Colonic mucosa (tissue), 4 donors: ENCODE measurements around the gene CNPY3. TPM values are rescaled to one million over a fixed set of nuclear protein-coding genes. Genes with fewer than 3 reads are reported as not detected.
A peak's percentile ranks its signal among the peaks of the same experiment; 100 is the strongest.

ENCODE experiments used
- DNase-seq: peaks from one replicate; pipeline ENCODE4 v3.0.0-alpha.2; 2020
- H3K27ac ChIP-seq: fragments of 200-600 bp; one replicate; pipeline ENCODE4 v1.8.0; 2021
- H3K27me3 ChIP-seq: fragments of 200-600 bp; one replicate; pipeline ENCODE4 v1.8.0; 2021
- H3K36me3 ChIP-seq: fragments of 200-600 bp; one replicate; pipeline ENCODE4 v1.8.0; 2021
- H3K4me1 ChIP-seq: fragments of 200-600 bp; one replicate; pipeline ENCODE4 v1.8.0; 2021; ENCODE audit warnings: mild to moderate bottlenecking
- H3K4me3 ChIP-seq: fragments of 200-600 bp; one replicate; pipeline ENCODE4 v1.8.0; 2021
- H3K9ac ChIP-seq, 2 donors: one replicate each; pipeline ENCODE4 v1.7.0; 2013; ENCODE audit warnings: control low read depth in 2 of 2, low read depth in 2 of 2, low read length in 2 of 2
- H3K9me3 ChIP-seq: fragments of 200-600 bp; one replicate; pipeline ENCODE4 v1.8.0; 2021
- intact Hi-C: fragments of 100-400 bp; cut with DNase I; formaldehyde crosslinking; loops from one replicate; pipeline ENCODE4 v1.14.1; 2022
- total RNA-seq, 2 donors: library from RNA; stranded (reverse); fragmentation: NEBNext Ultra II Directional in 1 of 2; extraction: Animal tissue kit (Norgen Biotek cat#: 25700) in 1 of 2; gene quantifications; one replicate each; pipeline ENCODE4 v1.2.1, GENCODE V29; 2021
- TF ChIP-seq, protein P1 (sequence below): fragments of 200-600 bp; IDR thresholded peaks from one replicate; pipeline ENCODE4 v1.8.0; 2022; ENCODE audit warnings: antibody characterized with exemption, mild to moderate bottlenecking
- donor health status: healthy.
- donor health status: DM: no; HTN: no; CAD: no.
- donor health status: DM: no; HTN: no; CAD: no.

CNPY3 gene
- total RNA-seq, 2 donors from 2014 or later = 31.1 to 47.9 TPM

DNA sequence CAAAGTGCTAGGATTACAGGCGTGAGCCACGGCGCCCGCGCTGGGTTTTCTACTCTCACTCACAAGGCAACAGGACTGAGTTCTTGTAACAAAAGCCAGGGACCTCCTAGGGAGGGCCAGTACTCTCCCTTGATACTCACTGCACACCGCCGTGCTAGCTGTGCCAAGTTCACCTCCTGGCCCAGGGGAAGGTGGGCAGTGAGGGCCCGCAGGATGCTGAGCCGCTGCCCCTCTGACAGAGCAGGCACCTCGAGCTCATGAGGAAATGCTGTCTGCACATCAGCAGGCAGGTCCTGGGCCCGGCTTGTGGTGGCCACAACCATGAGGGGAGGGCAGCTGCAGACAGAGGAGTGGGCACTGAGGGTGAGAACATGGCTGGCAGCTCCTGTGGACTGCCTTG lies 37.9 kb downstream of the CNPY3 start:
- Histone ChIP-seq H3K4me3 (no peak overlapping the region), H3K36me3 (no peaks in the 10 kb centered on the region), H3K27me3 (no peaks in the 10 kb centered on the region), H3K4me1 (no peaks in the 10 kb centered on the region), H3K27ac (no peak overlapping the region), H3K9ac (no peak overlapping the region), H3K9me3 (no peaks in the 10 kb centered on the region)
- no peak for DNase-seq
- intact Hi-C loops = no loop called here
- TF ChIP-seq, protein P1, sequence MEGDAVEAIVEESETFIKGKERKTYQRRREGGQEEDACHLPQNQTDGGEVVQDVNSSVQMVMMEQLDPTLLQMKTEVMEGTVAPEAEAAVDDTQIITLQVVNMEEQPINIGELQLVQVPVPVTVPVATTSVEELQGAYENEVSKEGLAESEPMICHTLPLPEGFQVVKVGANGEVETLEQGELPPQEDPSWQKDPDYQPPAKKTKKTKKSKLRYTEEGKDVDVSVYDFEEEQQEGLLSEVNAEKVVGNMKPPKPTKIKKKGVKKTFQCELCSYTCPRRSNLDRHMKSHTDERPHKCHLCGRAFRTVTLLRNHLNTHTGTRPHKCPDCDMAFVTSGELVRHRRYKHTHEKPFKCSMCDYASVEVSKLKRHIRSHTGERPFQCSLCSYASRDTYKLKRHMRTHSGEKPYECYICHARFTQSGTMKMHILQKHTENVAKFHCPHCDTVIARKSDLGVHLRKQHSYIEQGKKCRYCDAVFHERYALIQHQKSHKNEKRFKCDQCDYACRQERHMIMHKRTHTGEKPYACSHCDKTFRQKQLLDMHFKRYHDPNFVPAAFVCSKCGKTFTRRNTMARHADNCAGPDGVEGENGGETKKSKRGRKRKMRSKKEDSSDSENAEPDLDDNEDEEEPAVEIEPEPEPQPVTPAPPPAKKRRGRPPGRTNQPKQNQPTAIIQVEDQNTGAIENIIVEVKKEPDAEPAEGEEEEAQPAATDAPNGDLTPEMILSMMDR = no peak

DNA sequence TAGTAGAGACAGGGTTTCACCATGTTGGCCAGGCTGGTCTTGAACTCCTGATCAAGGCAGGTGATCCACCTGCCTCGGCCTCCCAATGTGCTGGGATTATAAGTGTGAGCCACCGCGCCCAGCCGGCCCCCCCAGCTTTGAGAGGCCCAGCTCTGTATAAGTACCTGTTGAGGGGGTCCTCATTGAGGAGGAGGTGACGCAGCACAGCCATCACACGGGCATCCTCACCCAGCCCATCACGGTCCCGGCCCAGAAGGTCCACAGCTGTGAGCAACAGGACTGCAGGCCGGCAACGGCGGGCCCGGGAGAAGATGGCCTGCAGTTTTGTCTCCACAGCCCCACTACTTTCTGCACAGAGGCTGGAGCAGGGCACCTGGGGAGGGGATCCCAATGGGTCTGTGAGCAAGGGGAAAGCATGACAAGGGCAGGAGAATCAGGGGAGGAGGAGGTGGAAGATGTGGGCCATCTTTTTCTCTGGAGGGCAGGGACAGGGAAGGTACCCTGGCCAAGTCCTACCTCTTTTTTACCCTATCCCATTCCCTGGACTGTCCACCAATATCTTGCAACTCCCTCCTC lies 38.9 kb downstream of the CNPY3 start:
- H3K9ac ChIP-seq = no peak overlapping the region
- H3K4me1 ChIP-seq = no peaks in the 10 kb centered on the region
- no peaks in the 10 kb centered on the region for H3K27me3 ChIP-seq
- no peak overlapping the region for H3K4me3 ChIP-seq
- intact Hi-C loops = no loop called here
- no peaks in the 10 kb centered on the region for H3K9me3 ChIP-seq
- DNase-seq = no peak
- no peaks in the 10 kb centered on the region for H3K36me3 ChIP-seq
- TF ChIP-seq, protein P1 = no peak
- no peak overlapping the region for H3K27ac ChIP-seq

DNA sequence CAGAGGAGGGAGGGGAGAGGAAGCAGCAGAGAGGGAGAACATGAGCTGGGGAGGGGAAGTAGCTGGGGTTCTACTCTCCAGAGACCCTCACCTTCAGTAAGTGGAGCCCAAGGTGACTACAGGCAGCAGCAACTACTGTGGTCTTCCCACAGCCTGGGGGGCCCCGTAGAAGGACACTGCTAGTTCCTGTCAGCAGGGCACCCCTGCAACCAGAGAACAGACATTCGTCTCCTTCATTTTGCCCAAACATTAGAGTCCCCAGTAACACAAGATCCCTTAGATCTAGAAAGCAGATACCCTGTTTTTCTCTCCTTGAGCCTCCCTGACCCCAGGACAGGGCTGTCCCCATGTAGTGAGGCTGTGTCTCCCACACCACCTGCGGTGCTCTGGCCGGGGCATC lies 39.5 kb downstream of the CNPY3 start:
- Histone ChIP-seq H3K27ac (no peak overlapping the region), H3K4me1 (no peaks in the 10 kb centered on the region), H3K9me3 (no peaks in the 10 kb centered on the region), H3K4me3 (no peak overlapping the region), H3K27me3 (no peaks in the 10 kb centered on the region), H3K36me3 (no peaks in the 10 kb centered on the region), H3K9ac (peak overlapping the region in 1 of 2 donors; percentile 12)
- DNase-seq = no peak
- TF ChIP-seq, protein P1 = no peak
- intact Hi-C loops = no loop called here

DNA sequence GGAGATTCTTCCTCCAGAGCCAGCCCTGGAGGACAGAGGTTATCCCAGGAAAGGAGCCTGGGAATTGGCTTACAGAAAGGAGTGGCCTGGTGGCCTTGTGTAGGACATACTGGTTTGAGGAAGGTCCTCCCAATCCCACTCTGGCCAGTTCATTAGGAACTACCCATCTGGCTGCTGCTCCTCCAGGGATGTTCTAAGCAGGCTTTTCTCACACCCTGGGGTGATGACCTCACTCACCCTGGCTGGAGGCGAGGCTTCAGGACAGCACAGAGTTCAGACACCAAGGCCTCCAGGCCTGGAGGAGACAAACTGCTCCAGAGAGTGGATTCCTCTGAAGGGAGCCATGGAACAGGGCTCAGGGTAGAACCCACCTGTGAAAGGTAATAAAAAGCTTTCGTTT lies 40.2 kb downstream of the CNPY3 start:
- Histone ChIP-seq H3K4me3 (no peak overlapping the region), H3K4me1 (no peaks in the 10 kb centered on the region), H3K27ac (no peak overlapping the region), H3K9me3 (no peaks in the 10 kb centered on the region), H3K36me3 (no peaks in the 10 kb centered on the region), H3K9ac (no peak overlapping the region), H3K27me3 (no peaks in the 10 kb centered on the region)
- DNase-seq = no peak
- TF ChIP-seq, protein P1 = no peak
- intact Hi-C loops = no loop called here

DNA sequence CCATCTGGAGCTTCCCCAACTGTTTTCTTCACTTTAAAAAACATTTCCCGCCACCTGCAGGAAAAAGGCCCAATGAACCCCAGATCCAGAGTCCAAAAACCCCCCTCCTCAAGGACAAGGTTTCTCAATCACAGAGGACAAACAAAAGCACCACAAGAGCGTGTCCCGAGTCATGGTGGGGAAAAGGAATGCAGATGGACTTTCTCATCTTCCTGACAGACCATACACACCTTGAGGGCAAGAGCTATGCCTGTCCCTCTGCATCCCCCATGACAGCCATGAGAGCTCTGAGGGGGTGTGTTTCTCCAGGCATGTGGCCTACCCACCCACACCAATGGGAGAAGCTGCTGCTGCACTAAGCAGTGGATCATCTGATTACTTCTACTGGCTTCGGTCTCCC lies 40.7 kb downstream of the CNPY3 start:
- no peaks in the 10 kb centered on the region for H3K4me1 ChIP-seq
- H3K9me3 ChIP-seq = no peaks in the 10 kb centered on the region
- TF ChIP-seq, protein P1 = no peak
- no peak overlapping the region for H3K27ac ChIP-seq
- H3K36me3 ChIP-seq = no peaks in the 10 kb centered on the region
- H3K9ac ChIP-seq = no peak overlapping the region
- no peaks in the 10 kb centered on the region for H3K27me3 ChIP-seq
- intact Hi-C loops = no loop called here
- DNase-seq = no peak
- no peak overlapping the region for H3K4me3 ChIP-seq
